WTC11 (cell line): ENCODE results near the gene TCN1. TPM values are rescaled to one million over a fixed set of nuclear protein-coding genes. Genes with fewer than 3 reads are reported as not detected.

Source experiments
- ATAC-seq: fragments of 200-7000 bp; cut with Tn5 transposase; 2 replicates; pipeline ENCODE4 v1.10.0; 2021; ENCODE audit warnings: mild to moderate bottlenecking, moderate library complexity
- CTCF ChIA-PET: fragments of 300-600 bp; sonication (Branson Sonifier 250); formaldehyde crosslinking; loops from one replicate; lab custom pipeline; 2021; ENCODE audit warnings: antibody characterized with exemption; lab: Charles Lee
- POLR2A ChIA-PET: fragments of 350-600 bp; sonication (Branson Sonifier 250); formaldehyde crosslinking; loops from one replicate; lab custom pipeline; 2021; ENCODE audit warnings: antibody characterized with exemption; lab: Charles Lee
- DNase-seq: peaks from one replicate; pipeline ENCODE4 v3.0.0; 2021; ENCODE audit warnings: low spot score
- H3K27ac Mint-ChIP-seq: 2 replicates; pipeline ENCODE4 v1.8.0; 2021; ENCODE audit warnings: mixed read lengths
- H3K27me3 Mint-ChIP-seq: 2 replicates; pipeline ENCODE4 v1.8.0; 2021; ENCODE audit warnings: low read depth, mild to moderate bottlenecking, moderate library complexity, mixed read lengths
- H3K36me3 Mint-ChIP-seq: 2 replicates; pipeline ENCODE4 v1.8.0; 2021; ENCODE audit warnings: mixed read lengths
- H3K4me1 Mint-ChIP-seq: 2 replicates; pipeline ENCODE4 v1.8.0; 2022; ENCODE audit warnings: mixed read lengths
- H3K4me3 Mint-ChIP-seq: 2 replicates; pipeline ENCODE4 v1.8.0; 2021; ENCODE audit warnings: mild to moderate bottlenecking, moderate library complexity, mixed read lengths
- H3K9me3 Mint-ChIP-seq: 2 replicates; pipeline ENCODE4 v1.8.0; 2021; ENCODE audit warnings: mixed read lengths
- ATF2 ChIP-seq: sonication (generic); formaldehyde crosslinking; IDR thresholded peaks from 2 replicates; pipeline ENCODE4 v1.8.1; 2022; ENCODE audit warnings: low read depth, missing genetic modification reagents, borderline replicate concordance
- FOXJ3 ChIP-seq: sonication (generic); formaldehyde crosslinking; IDR thresholded peaks from 2 replicates; pipeline ENCODE4 v1.9.0; 2021; ENCODE audit warnings: missing genetic modification reagents, mild to moderate bottlenecking, borderline replicate concordance
- HMGA2 ChIP-seq: fragments of 250-450 bp; sonication (Bioruptor Pico); IDR thresholded peaks from 2 replicates; pipeline ENCODE4 v1.4.0; 2021; ENCODE audit warnings: mild to moderate bottlenecking, moderate library complexity
- KAT7 ChIP-seq: sonication (generic); formaldehyde crosslinking; IDR thresholded peaks from 2 replicates; pipeline ENCODE4 v1.8.1; 2023; ENCODE audit warnings: missing genetic modification reagents, mild to moderate bottlenecking, borderline replicate concordance
- MYBL2 ChIP-seq: sonication (generic); formaldehyde crosslinking; IDR thresholded peaks from 2 replicates; pipeline ENCODE4 v1.8.1; 2023; ENCODE audit warnings: mild to moderate bottlenecking, moderate library complexity, missing genetic modification reagents
- RELA ChIP-seq: sonication (generic); formaldehyde crosslinking; IDR thresholded peaks from 2 replicates; pipeline ENCODE4 v1.8.1; 2022; ENCODE audit warnings: missing genetic modification reagents, mild to moderate bottlenecking, borderline replicate concordance
- TP53 ChIP-seq: sonication (generic); formaldehyde crosslinking; IDR thresholded peaks from 2 replicates; pipeline ENCODE4 v1.8.1; 2023; ENCODE audit warnings: mild to moderate bottlenecking, missing genetic modification reagents
- ZBTB21 ChIP-seq: sonication (generic); formaldehyde crosslinking; IDR thresholded peaks from 2 replicates; pipeline ENCODE4 v1.8.1; 2023; ENCODE audit warnings: mild to moderate bottlenecking, missing genetic modification reagents, borderline replicate concordance
- ZBTB43 ChIP-seq: sonication (generic); formaldehyde crosslinking; IDR thresholded peaks from 2 replicates; pipeline ENCODE4 v1.8.1; 2023; ENCODE audit warnings: mild to moderate bottlenecking, missing genetic modification reagents
- ZMAT4 ChIP-seq: fragments of 250-450 bp; sonication (Bioruptor Pico); IDR thresholded peaks from 2 replicates; pipeline ENCODE4 v1.9.0; 2021; ENCODE audit warnings: mild to moderate bottlenecking
- ZNF416 ChIP-seq: fragments of 250-450 bp; sonication (Bioruptor Pico); IDR thresholded peaks from 2 replicates; pipeline ENCODE4 v1.9.0; 2021; ENCODE audit warnings: mild to moderate bottlenecking, inconsistent platforms
- ZNF423 ChIP-seq: fragments of 250-450 bp; sonication (Bioruptor Pico); IDR thresholded peaks from 2 replicates; pipeline ENCODE4 v2.1.2; 2022; ENCODE audit warnings: mild to moderate bottlenecking, moderate library complexity
- ZNF425 ChIP-seq: fragments of 250-450 bp; sonication (Bioruptor Pico); conservative IDR thresholded peaks from 2 replicates; pipeline ENCODE4 v1.9.0; 2021; ENCODE audit warnings: mild to moderate bottlenecking
- total RNA-seq: library from RNA; stranded (reverse); gene quantifications from 3 replicates; pipeline ENCODE4 v1.2.3, GENCODE V29; 2021
- TF ChIP-seq, protein P1 (sequence below): sonication (generic); formaldehyde crosslinking; IDR thresholded peaks from 2 replicates; pipeline ENCODE4 v1.8.0; 2023; ENCODE audit warnings: mild to moderate bottlenecking, missing genetic modification reagents
- TF ChIP-seq, protein P2 (sequence below): fragments of 250-450 bp; sonication (Bioruptor Pico); IDR thresholded peaks from 2 replicates; pipeline ENCODE4 v1.9.0; 2021; ENCODE audit warnings: mild to moderate bottlenecking
- TF ChIP-seq, protein P3 (sequence below): sonication (generic); formaldehyde crosslinking; IDR thresholded peaks from 2 replicates; pipeline ENCODE4 v1.8.1; 2023; ENCODE audit warnings: mild to moderate bottlenecking, missing genetic modification reagents, moderate library complexity

TCN1 gene
- total RNA-seq, 1 experiment from 2014 or later: not detected

- TF ChIP-seq ATF2 (CRISPR knock-in tag) (no peak), ZMAT4 (no peak), ZNF423 (no peak), FOXJ3 (CRISPR knock-in tag) (no peak), MYBL2 (CRISPR knock-in tag) (no peak), ZBTB43 (CRISPR knock-in tag) (no peak)
- TF ChIP-seq, protein P1, sequence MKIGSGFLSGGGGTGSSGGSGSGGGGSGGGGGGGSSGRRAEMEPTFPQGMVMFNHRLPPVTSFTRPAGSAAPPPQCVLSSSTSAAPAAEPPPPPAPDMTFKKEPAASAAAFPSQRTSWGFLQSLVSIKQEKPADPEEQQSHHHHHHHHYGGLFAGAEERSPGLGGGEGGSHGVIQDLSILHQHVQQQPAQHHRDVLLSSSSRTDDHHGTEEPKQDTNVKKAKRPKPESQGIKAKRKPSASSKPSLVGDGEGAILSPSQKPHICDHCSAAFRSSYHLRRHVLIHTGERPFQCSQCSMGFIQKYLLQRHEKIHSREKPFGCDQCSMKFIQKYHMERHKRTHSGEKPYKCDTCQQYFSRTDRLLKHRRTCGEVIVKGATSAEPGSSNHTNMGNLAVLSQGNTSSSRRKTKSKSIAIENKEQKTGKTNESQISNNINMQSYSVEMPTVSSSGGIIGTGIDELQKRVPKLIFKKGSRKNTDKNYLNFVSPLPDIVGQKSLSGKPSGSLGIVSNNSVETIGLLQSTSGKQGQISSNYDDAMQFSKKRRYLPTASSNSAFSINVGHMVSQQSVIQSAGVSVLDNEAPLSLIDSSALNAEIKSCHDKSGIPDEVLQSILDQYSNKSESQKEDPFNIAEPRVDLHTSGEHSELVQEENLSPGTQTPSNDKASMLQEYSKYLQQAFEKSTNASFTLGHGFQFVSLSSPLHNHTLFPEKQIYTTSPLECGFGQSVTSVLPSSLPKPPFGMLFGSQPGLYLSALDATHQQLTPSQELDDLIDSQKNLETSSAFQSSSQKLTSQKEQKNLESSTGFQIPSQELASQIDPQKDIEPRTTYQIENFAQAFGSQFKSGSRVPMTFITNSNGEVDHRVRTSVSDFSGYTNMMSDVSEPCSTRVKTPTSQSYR (CRISPR knock-in tag): no peak
- TF ChIP-seq, protein P2, sequence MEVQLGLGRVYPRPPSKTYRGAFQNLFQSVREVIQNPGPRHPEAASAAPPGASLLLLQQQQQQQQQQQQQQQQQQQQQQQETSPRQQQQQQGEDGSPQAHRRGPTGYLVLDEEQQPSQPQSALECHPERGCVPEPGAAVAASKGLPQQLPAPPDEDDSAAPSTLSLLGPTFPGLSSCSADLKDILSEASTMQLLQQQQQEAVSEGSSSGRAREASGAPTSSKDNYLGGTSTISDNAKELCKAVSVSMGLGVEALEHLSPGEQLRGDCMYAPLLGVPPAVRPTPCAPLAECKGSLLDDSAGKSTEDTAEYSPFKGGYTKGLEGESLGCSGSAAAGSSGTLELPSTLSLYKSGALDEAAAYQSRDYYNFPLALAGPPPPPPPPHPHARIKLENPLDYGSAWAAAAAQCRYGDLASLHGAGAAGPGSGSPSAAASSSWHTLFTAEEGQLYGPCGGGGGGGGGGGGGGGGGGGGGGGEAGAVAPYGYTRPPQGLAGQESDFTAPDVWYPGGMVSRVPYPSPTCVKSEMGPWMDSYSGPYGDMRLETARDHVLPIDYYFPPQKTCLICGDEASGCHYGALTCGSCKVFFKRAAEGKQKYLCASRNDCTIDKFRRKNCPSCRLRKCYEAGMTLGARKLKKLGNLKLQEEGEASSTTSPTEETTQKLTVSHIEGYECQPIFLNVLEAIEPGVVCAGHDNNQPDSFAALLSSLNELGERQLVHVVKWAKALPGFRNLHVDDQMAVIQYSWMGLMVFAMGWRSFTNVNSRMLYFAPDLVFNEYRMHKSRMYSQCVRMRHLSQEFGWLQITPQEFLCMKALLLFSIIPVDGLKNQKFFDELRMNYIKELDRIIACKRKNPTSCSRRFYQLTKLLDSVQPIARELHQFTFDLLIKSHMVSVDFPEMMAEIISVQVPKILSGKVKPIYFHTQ (CRISPR knock-in tag): no peak
Measured at GRCh38 chr11:59859673-59860072, 6.6 kb downstream of the TCN1 start (continued).

DNA sequence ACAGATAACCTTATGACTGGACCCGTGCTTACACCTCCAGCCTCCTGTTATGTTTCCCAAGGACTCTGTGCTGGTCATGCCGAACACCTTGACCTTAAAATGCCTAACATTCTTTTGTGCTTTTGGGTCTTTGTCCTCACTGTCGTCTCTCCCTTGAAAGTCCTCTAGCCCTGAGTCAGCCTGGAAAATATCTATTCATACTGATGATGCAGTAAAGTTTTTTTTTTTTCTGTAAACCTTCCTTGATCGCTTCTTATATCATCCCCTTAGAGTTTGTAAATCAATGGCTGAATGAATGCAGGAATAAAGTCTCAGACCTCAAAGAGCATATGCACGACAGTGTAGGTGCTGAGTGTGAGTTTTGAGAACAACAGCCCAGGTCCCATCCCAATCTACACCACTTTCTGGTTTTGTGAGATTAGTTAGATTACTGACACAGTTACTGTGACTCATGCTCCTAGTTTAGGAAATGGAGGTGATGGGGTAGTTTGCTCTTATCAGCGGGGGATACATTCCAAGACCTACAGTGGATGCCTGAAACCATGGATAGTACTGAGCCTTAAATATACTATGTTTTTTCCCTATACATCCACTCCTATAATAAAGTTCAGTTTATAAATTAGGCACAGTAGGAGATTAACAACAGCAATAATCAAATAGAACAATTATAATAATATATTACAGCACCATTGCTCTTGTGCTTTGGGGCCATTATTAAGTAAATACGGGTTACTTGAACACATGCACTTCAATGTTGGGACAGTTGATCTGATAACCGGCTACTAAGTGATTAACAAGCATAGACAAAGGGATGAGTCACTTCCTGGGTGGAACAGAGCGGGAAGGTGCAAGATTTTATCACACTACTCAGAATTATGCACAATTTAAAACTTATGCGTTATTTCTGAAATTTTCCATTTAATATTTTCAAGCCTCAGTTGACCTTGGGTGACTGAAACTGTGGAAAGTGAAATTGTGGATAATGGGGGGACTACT lies 8.6 kb downstream of the TCN1 start:
- Mint-ChIP-seq H3K36me3 (no peaks in the 10 kb centered on the region), H3K27me3 (no peaks in the 10 kb centered on the region), H3K27ac (peak overlapping the region; percentile 72; the same call in 1 of the 2 replicates), H3K4me1 (peaks cover 16% of the 10 kb centered on the region), H3K4me3 (no peak overlapping the region), H3K9me3 (no peaks in the 10 kb centered on the region)
- ATAC-seq (peak; percentile 86), DNase-seq (no peak)
- TF ChIP-seq RELA (no peak), KAT7 (no peak), HMGA2 (CRISPR knock-in tag) (no peak), TP53 (CRISPR knock-in tag) (no peak), ZNF425 (no peak), ZNF416 (no peak), ZBTB21 (CRISPR knock-in tag) (no peak)
- TF ChIP-seq, protein P3, sequence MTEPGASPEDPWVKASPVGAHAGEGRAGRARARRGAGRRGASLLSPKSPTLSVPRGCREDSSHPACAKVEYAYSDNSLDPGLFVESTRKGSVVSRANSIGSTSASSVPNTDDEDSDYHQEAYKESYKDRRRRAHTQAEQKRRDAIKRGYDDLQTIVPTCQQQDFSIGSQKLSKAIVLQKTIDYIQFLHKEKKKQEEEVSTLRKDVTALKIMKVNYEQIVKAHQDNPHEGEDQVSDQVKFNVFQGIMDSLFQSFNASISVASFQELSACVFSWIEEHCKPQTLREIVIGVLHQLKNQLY (CRISPR knock-in tag): no peak
- CTCF ChIA-PET: no interaction called here
- POLR2A ChIA-PET: no interaction called here
